ENCODE data around the gene BMP7.

BMP7 gene

GRCh38 chr20:57148263-57148662 is 118.2 kb downstream of the BMP7 start:
- H3K4me3 ChIP-seq (ENCODE audit: low read depth, low read length), result no peak overlapping the region
- no peak for TF ChIP-seq CTCF (IDR thresholded peaks at IDR 0.05; ENCODE audit: insufficient read depth, low read depth, low read length, missing control alignments)
- DNase-seq (ENCODE audit: low read depth), result peak; percentile 31

- no peak for TF ChIP-seq CTCF (IDR thresholded peaks at IDR 0.05; ENCODE audit: insufficient read depth, low read depth, low read length, missing control alignments)
- peak; percentile 11 for DNase-seq (ENCODE audit: low read depth)
- no peak overlapping the region for H3K4me3 ChIP-seq (ENCODE audit: low read depth, low read length)
Measured at GRCh38 chr20:57147185-57147584, 119.3 kb downstream of the BMP7 start.

- DNase-seq (ENCODE audit: low read depth), result no peak
- no peak overlapping the region for H3K4me3 ChIP-seq (ENCODE audit: low read depth, low read length)
- no peak for TF ChIP-seq CTCF (IDR thresholded peaks at IDR 0.05; ENCODE audit: insufficient read depth, low read depth, low read length, missing control alignments)
Measured at GRCh38 chr20:57146155-57146554, 120.3 kb downstream of the BMP7 start.

- TF ChIP-seq CTCF (IDR thresholded peaks at IDR 0.05; ENCODE audit: insufficient read depth, low read depth, low read length, missing control alignments), result no peak
- DNase-seq (ENCODE audit: low read depth), result no peak
- no peak overlapping the region for H3K4me3 ChIP-seq (ENCODE audit: low read depth, low read length)
Measured at GRCh38 chr20:57145089-57145631, 121.3 kb downstream of the BMP7 start.

GRCh38 chr20:57143173-57143572 is 123.3 kb downstream of the BMP7 start:
- no peak overlapping the region for H3K4me3 ChIP-seq (ENCODE audit: low read depth, low read length)
- TF ChIP-seq CTCF (IDR thresholded peaks at IDR 0.05; ENCODE audit: insufficient read depth, low read depth, low read length, missing control alignments), result no peak

GRCh38 chr20:57142667-57143066 is 123.8 kb downstream of the BMP7 start:
- no peak overlapping the region for H3K4me3 ChIP-seq (ENCODE audit: low read depth, low read length)
- TF ChIP-seq CTCF (IDR thresholded peaks at IDR 0.05; ENCODE audit: insufficient read depth, low read depth, low read length, missing control alignments), result no peak
- no peak for DNase-seq (ENCODE audit: low read depth)

More at GRCh38 chr20:57143173-57143572, 123.3 kb downstream of the BMP7 start:
- no peak for DNase-seq (ENCODE audit: low read depth)

GRCh38 chr20:57141492-57141891 is 124.9 kb downstream of the BMP7 start:
- no peak overlapping the region for H3K4me3 ChIP-seq (ENCODE audit: low read depth, low read length)
- TF ChIP-seq CTCF (IDR thresholded peaks at IDR 0.05; ENCODE audit: insufficient read depth, low read depth, low read length, missing control alignments), result no peak

More at GRCh38 chr20:57141492-57141891, 124.9 kb downstream of the BMP7 start:
- DNase-seq (ENCODE audit: low read depth), result no peak

Measured in GM12865 (cell line).